Liver (tissue), 9 donors: ENCODE measurements around the gene TMEM125. TPM values are rescaled to one million over a fixed set of nuclear protein-coding genes. Genes with fewer than 3 reads are reported as not detected.

Source experiments
- DNase-seq: peaks from one replicate; pipeline ENCODE4 v3.0.0-alpha.2; 2017; ENCODE audit warnings: low spot score
- H3K27ac ChIP-seq, 2 donors: one replicate each; pipeline ENCODE4 v1.7.0; 2013; ENCODE audit warnings: inconsistent platforms in 2 of 2, low read length in 2 of 2, control low read depth in 1 of 2, low read depth in 1 of 2, mild to moderate bottlenecking in 1 of 2
- H3K27me3 ChIP-seq, 4 donors: one replicate each; pipeline versions ENCODE4 v1.6.1 to v1.7.0; 2013; ENCODE audit warnings: low read length in 3 of 4, inconsistent platforms in 1 of 4, mild to moderate bottlenecking in 1 of 4, moderate library complexity in 1 of 4; ENCODE audit not compliant: control insufficient read depth in 4 of 4, insufficient read depth in 4 of 4
- H3K36me3 ChIP-seq, 4 donors: one replicate each; pipeline versions ENCODE4 v1.6.1 to v1.7.0; 2013; ENCODE audit warnings: low read length in 3 of 4, mild to moderate bottlenecking in 3 of 4, low read depth in 1 of 4, moderate library complexity in 1 of 4; ENCODE audit not compliant: control insufficient read depth in 4 of 4, insufficient read depth in 3 of 4
- H3K4me1 ChIP-seq, 4 donors: one replicate each; pipeline versions ENCODE4 v1.6.1 to v1.7.0; 2013; ENCODE audit warnings: low read length in 3 of 4, mild to moderate bottlenecking in 3 of 4, moderate library complexity in 1 of 4; ENCODE audit not compliant: control insufficient read depth in 4 of 4, insufficient read depth in 4 of 4
- H3K4me3 ChIP-seq, 3 donors: one replicate each; pipeline versions ENCODE4 v1.6.1 to v1.7.0; 2013; ENCODE audit warnings: low read length in 3 of 3, control low read depth in 1 of 3, low read depth in 1 of 3, mild to moderate bottlenecking in 1 of 3
- H3K9ac ChIP-seq, 2 donors: one replicate each; pipeline ENCODE4 v1.7.0; 2013; ENCODE audit warnings: low read length in 2 of 2, mild to moderate bottlenecking in 2 of 2, moderate library complexity in 2 of 2, control low read depth in 1 of 2, low read depth in 1 of 2
- H3K9me3 ChIP-seq, 4 donors: one replicate each; pipeline versions ENCODE4 v1.6.1 to v1.7.0; 2013; ENCODE audit warnings: low read length in 3 of 4; ENCODE audit not compliant: control insufficient read depth in 4 of 4
- EGR1 ChIP-seq, 2 donors: IDR thresholded peaks; 2 replicates each; pipeline ENCODE4 v1.6.1; 2016 to 2018; ENCODE audit warnings: antibody characterized with exemption in 2 of 2, low read depth in 2 of 2
- FOXA1 ChIP-seq: IDR thresholded peaks from 2 replicates; pipeline ENCODE4 v1.6.1; 2016; ENCODE audit warnings: antibody characterized with exemption
- FOXA2 ChIP-seq: IDR thresholded peaks from 2 replicates; pipeline ENCODE4 v1.6.1; 2016; ENCODE audit warnings: antibody characterized with exemption
- GABPA ChIP-seq, 2 donors: IDR thresholded peaks in 1 of 2; conservative IDR thresholded peaks in 1 of 2; 2 replicates each; pipeline ENCODE4 v1.6.1; 2016; ENCODE audit warnings: antibody characterized with exemption in 2 of 2, mild to moderate bottlenecking in 1 of 2, moderate library complexity in 1 of 2
- HNF4A ChIP-seq, 2 donors: conservative IDR thresholded peaks; 2 replicates each; pipeline ENCODE4 v1.6.1; 2016; ENCODE audit warnings: antibody characterized with exemption in 2 of 2, mild to moderate bottlenecking in 2 of 2
- HNF4G ChIP-seq: IDR thresholded peaks from 2 replicates; pipeline ENCODE4 v1.6.1; 2016; ENCODE audit warnings: antibody characterized with exemption
- NR2F2 ChIP-seq: IDR thresholded peaks from 2 replicates; pipeline ENCODE4 v1.6.1; 2016; ENCODE audit warnings: antibody characterized with exemption
- RAD21 ChIP-seq, 2 donors: IDR thresholded peaks; 2 replicates each; pipeline ENCODE4 v1.6.1; 2016; ENCODE audit warnings: antibody characterized with exemption in 2 of 2, mild to moderate bottlenecking in 2 of 2
- RXRA ChIP-seq, 2 donors: IDR thresholded peaks; 2 replicates each; pipeline ENCODE4 v1.6.1; 2017 to 2018; ENCODE audit warnings: antibody characterized with exemption in 2 of 2, mild to moderate bottlenecking in 1 of 2
- SP1 ChIP-seq: IDR thresholded peaks from 2 replicates; pipeline ENCODE4 v1.6.1; 2018; ENCODE audit warnings: antibody characterized with exemption, mild to moderate bottlenecking
- TAF1 ChIP-seq: conservative IDR thresholded peaks from 2 replicates; pipeline ENCODE4 v1.6.1; 2016; ENCODE audit warnings: antibody characterized with exemption, mild to moderate bottlenecking
- YY1 ChIP-seq: IDR thresholded peaks from 2 replicates; pipeline ENCODE4 v1.6.1; 2016; ENCODE audit warnings: antibody characterized with exemption, mild to moderate bottlenecking
- WGBS: extraction: QIAGEN DNeasy Blood & Tissue Kit; methylation state at CpG from one replicate; pipeline ENCODE4 v1.1.7; 2013; 5-methylcytosine and 5-hydroxymethylcytosine counted together
- polyA plus RNA-seq, 2 donors: library from polyadenylated mRNA; stranded (reverse) in 1 of 2; unstranded in 1 of 2; fragments of 200-250 nt in 1 of 2; fragments of >200 nt in 1 of 2; fragmentation: Nextera tagmentation in 1 of 2; extraction: Ambion mirVana in 1 of 2; gene quantifications; one replicate each; pipeline versions ENCODE4 v1.2.1 to v1.2.3, GENCODE V29; 2013 to 2015
- total RNA-seq, 2 donors: library from RNA; depleted of rRNA; stranded (reverse); fragments of >200 nt; gene quantifications; one replicate each; pipeline ENCODE4 v1.2.3, GENCODE V29; 2014
- TF ChIP-seq, protein P1 (sequence below): fragments of 150-350 bp; IDR thresholded peaks from 2 replicates; pipeline ENCODE4 v1.5.1; 2017; ENCODE audit warnings: improper control_type of control experiment, low read depth, low read length; ENCODE audit not compliant: missing input control
- TF ChIP-seq, protein P2 (sequence below): IDR thresholded peaks from 2 replicates; pipeline ENCODE4 v1.6.1; 2016; ENCODE audit warnings: antibody characterized with exemption
- TF ChIP-seq, protein P3 (sequence below): IDR thresholded peaks from 2 replicates; pipeline ENCODE4 v1.6.1; 2016; ENCODE audit warnings: antibody characterized with exemption
- TF ChIP-seq, protein P4 (sequence below): IDR thresholded peaks from 2 replicates; pipeline ENCODE4 v1.6.1; 2016; ENCODE audit warnings: antibody characterized with exemption
- donor health status: healthy.
- donor health status: healthy.
- donor health status: healthy.
- donor health status: healthy.
- donor health status: healthy.

The TMEM125 gene
- total and polyA plus RNA-seq, 4 donors, result 0.21 to 1.0 (median 0.69) TPM

DNA sequence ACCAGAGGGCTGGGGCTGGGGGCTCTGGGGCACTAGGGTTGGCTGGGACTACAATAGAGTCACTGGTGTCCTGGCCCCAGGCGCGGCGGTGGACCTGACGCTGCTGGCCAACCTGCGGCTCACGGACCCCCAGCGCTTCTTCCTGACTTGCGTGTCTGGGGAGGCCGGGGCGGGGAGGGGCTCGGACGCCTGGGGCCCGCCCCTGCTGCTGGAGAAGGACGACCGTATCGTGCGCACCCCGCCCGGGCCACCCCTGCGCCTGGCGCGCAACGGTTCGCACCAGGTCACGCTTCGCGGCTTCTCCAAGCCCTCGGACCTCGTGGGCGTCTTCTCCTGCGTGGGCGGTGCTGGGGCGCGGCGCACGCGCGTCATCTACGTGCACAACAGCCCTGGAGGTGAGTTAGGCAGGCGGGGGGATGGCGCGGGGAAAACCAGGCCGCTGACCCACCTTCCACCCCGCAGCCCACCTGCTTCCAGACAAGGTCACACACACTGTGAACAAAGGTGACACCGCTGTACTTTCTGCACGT lies 35.1 kb downstream of the TMEM125 start:
- H3K4me3 ChIP-seq, result no peak overlapping the region
- peaks cover 10 to 22% (median 14%) of the 10 kb centered on the region in 4 donors for H3K4me1 ChIP-seq
- H3K27ac ChIP-seq, result no peak overlapping the region
- H3K9me3 ChIP-seq, result no peaks in the 10 kb centered on the region
- TF ChIP-seq, protein P1, sequence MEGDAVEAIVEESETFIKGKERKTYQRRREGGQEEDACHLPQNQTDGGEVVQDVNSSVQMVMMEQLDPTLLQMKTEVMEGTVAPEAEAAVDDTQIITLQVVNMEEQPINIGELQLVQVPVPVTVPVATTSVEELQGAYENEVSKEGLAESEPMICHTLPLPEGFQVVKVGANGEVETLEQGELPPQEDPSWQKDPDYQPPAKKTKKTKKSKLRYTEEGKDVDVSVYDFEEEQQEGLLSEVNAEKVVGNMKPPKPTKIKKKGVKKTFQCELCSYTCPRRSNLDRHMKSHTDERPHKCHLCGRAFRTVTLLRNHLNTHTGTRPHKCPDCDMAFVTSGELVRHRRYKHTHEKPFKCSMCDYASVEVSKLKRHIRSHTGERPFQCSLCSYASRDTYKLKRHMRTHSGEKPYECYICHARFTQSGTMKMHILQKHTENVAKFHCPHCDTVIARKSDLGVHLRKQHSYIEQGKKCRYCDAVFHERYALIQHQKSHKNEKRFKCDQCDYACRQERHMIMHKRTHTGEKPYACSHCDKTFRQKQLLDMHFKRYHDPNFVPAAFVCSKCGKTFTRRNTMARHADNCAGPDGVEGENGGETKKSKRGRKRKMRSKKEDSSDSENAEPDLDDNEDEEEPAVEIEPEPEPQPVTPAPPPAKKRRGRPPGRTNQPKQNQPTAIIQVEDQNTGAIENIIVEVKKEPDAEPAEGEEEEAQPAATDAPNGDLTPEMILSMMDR, result no peak
- TF ChIP-seq FOXA2 (no peak), EGR1 (IDR thresholded peaks at IDR 0.05; ENCODE audit: low read depth in 2 of 2) (no peak), TAF1 (no peak), HNF4A (conservative IDR thresholded peaks at IDR 0.05) (no peak), GABPA (IDR thresholded peaks at IDR 0.05 in 1 of 2, conservative IDR thresholded peaks at IDR 0.05 in 1 of 2) (no peak), NR2F2 (no peak), RXRA (IDR thresholded peaks at IDR 0.05) (no peak), YY1 (no peak), FOXA1 (no peak), SP1 (no peak), HNF4G (no peak), RAD21 (IDR thresholded peaks at IDR 0.05) (no peak)
- TF ChIP-seq, protein P2, sequence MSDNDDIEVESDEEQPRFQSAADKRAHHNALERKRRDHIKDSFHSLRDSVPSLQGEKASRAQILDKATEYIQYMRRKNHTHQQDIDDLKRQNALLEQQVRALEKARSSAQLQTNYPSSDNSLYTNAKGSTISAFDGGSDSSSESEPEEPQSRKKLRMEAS, result no peak
- TF ChIP-seq, protein P3, sequence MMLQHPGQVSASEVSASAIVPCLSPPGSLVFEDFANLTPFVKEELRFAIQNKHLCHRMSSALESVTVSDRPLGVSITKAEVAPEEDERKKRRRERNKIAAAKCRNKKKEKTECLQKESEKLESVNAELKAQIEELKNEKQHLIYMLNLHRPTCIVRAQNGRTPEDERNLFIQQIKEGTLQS, result no peak
- TF ChIP-seq, protein P4, sequence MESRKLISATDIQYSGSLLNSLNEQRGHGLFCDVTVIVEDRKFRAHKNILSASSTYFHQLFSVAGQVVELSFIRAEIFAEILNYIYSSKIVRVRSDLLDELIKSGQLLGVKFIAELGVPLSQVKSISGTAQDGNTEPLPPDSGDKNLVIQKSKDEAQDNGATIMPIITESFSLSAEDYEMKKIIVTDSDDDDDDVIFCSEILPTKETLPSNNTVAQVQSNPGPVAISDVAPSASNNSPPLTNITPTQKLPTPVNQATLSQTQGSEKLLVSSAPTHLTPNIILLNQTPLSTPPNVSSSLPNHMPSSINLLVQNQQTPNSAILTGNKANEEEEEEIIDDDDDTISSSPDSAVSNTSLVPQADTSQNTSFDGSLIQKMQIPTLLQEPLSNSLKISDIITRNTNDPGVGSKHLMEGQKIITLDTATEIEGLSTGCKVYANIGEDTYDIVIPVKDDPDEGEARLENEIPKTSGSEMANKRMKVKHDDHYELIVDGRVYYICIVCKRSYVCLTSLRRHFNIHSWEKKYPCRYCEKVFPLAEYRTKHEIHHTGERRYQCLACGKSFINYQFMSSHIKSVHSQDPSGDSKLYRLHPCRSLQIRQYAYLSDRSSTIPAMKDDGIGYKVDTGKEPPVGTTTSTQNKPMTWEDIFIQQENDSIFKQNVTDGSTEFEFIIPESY, result no peak
- no peak for DNase-seq
- no peaks in the 10 kb centered on the region for H3K36me3 ChIP-seq
- 92% methylated on average over 46 of the region's 46 CpGs for WGBS
- H3K9ac ChIP-seq, result no peak overlapping the region
- H3K27me3 ChIP-seq, result no peaks in the 10 kb centered on the region

DNA sequence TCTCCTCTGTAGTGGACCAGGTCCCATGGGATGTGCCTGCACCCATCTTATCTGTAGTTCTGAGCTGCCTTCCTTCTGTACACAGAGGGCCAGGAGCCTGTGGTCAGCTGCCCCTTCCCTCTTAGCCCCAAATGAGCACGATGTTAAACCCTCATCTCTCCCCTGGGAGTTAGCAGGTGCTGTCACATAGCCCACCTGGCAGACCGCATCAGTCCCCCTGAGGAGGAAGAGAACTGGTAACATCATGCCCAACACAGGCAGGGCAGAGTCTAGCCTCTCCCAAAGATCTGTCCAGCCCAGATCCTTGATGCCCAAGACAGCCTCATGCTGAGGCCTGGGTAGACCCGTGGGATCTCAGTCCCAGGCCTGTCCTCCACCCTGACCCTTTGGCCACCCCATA lies 35.7 kb downstream of the TMEM125 start:
- no peaks in the 10 kb centered on the region for H3K9me3 ChIP-seq
- 86% methylated on average over 3 of the region's 3 CpGs for WGBS
- no peak overlapping the region for H3K4me3 ChIP-seq
- H3K27me3 ChIP-seq, result no peaks in the 10 kb centered on the region
- no peak overlapping the region for H3K9ac ChIP-seq
- TF ChIP-seq, protein P3, result no peak
- no peak for TF ChIP-seq RAD21 (IDR thresholded peaks at IDR 0.05)
- TF ChIP-seq, protein P1, result no peak
- TF ChIP-seq, protein P4, result no peak
- no peak overlapping the region for H3K27ac ChIP-seq
- no peaks in the 10 kb centered on the region for H3K36me3 ChIP-seq
- DNase-seq, result no peak
- H3K4me1 ChIP-seq, result peaks cover 10 to 22% (median 14%) of the 10 kb centered on the region in 4 donors
